HepG2 (cell line): ENCODE measurements around the gene GGACT. TPM values are rescaled to one million over a fixed set of nuclear protein-coding genes. Genes with fewer than 3 reads are reported as not detected.

ENCODE experiments used
- ATF1 ChIP-seq: IDR thresholded peaks from 2 replicates; pipeline ENCODE4 v1.6.1; 2016; ENCODE audit warnings: mild to moderate bottlenecking, control low read depth
- ATRX ChIP-seq: sonication (generic); formaldehyde crosslinking; IDR thresholded peaks from 2 replicates; pipeline ENCODE4 v1.4.0; 2020; ENCODE audit warnings: missing genetic modification reagents, borderline replicate concordance
- BCL6 ChIP-seq: IDR thresholded peaks from 2 replicates; pipeline ENCODE4 v1.6.1; 2016; ENCODE audit warnings: missing genetic modification reagents, missing compliant biosample characterization
- BRD4 ChIP-seq: sonication (generic); formaldehyde crosslinking; IDR thresholded peaks from 2 replicates; pipeline ENCODE4 v1.4.0; 2020; ENCODE audit warnings: missing genetic modification reagents
- CEBPB ChIP-seq: IDR thresholded peaks from 2 replicates; pipeline ENCODE4 v1.6.1; 2011; ENCODE audit warnings: low read depth, low read length, improper control_type of control experiment, borderline replicate concordance
- GFI1 ChIP-seq: sonication (generic); formaldehyde crosslinking; IDR thresholded peaks from 2 replicates; pipeline ENCODE4 v1.5.0; 2020; ENCODE audit warnings: missing genetic modification reagents, mild to moderate bottlenecking, borderline replicate concordance
- HDAC2 ChIP-seq: sonication (generic); formaldehyde crosslinking; IDR thresholded peaks from 2 replicates; pipeline ENCODE4 v1.4.0; 2020; ENCODE audit warnings: missing genetic modification reagents
- HDAC6 ChIP-seq: fragments of 200-600 bp; sonication (generic); IDR thresholded peaks from 2 replicates; pipeline ENCODE4 v1.7.0; 2017; ENCODE audit warnings: mild to moderate bottlenecking, antibody characterized with exemption, low read length, low read depth
- HNRNPL ChIP-seq: fragments of 200-400 bp; formaldehyde crosslinking; IDR thresholded peaks from 2 replicates; pipeline ENCODE4 v1.6.1; 2017; ENCODE audit warnings: mild to moderate bottlenecking, low read depth, low read length
- KDM5B ChIP-seq: sonication (generic); formaldehyde crosslinking; IDR thresholded peaks from 2 replicates; pipeline ENCODE4 v1.4.0; 2020; ENCODE audit warnings: missing genetic modification reagents, mild to moderate bottlenecking, borderline replicate concordance
- MAFF ChIP-seq: IDR thresholded peaks from 2 replicates; pipeline ENCODE4 v1.6.1; 2011; ENCODE audit warnings: low read depth, low read length, improper control_type of control experiment
- MED1 ChIP-seq: sonication (generic); formaldehyde crosslinking; IDR thresholded peaks from 2 replicates; pipeline ENCODE4 v1.4.0; 2020; ENCODE audit warnings: missing genetic modification reagents
- MXD4 ChIP-seq: IDR thresholded peaks from 2 replicates; pipeline ENCODE4 v1.6.1; 2016; ENCODE audit warnings: mild to moderate bottlenecking, missing biosample characterization, missing genetic modification reagents
- PHF21A ChIP-seq: sonication (generic); formaldehyde crosslinking; IDR thresholded peaks from 2 replicates; pipeline ENCODE4 v1.5.0; 2020; ENCODE audit warnings: mild to moderate bottlenecking, missing genetic modification reagents
- POLR2AphosphoS5 ChIP-seq: IDR thresholded peaks from 2 replicates; pipeline ENCODE4 v1.6.1; 2012; ENCODE audit warnings: low read depth, low read length
- SNAPC5 ChIP-seq: sonication (generic); formaldehyde crosslinking; IDR thresholded peaks from 2 replicates; pipeline ENCODE4 v1.8.1; 2023; ENCODE audit warnings: mild to moderate bottlenecking, missing genetic modification reagents, borderline replicate concordance
- SOX6 ChIP-seq, 2 experiments: fragments of 450-650 bp in 1 of 2; sonication (generic) in 1 of 2; formaldehyde crosslinking in 1 of 2; IDR thresholded peaks; 2 replicates each; pipeline versions ENCODE4 v1.4.0 to v1.6.1; 2017 to 2020; ENCODE audit warnings: antibody characterized with exemption in 1 of 2, mild to moderate bottlenecking in 1 of 2, missing genetic modification reagents in 1 of 2
- STAT6 ChIP-seq: sonication (generic); formaldehyde crosslinking; IDR thresholded peaks from 2 replicates; pipeline ENCODE4 v1.4.0; 2020; ENCODE audit warnings: missing genetic modification reagents, mild to moderate bottlenecking, borderline replicate concordance
- YEATS4 ChIP-seq: sonication (generic); formaldehyde crosslinking; IDR thresholded peaks from 2 replicates; pipeline ENCODE4 v1.4.0; 2020; ENCODE audit warnings: missing genetic modification reagents, borderline replicate concordance
- ZBTB42 ChIP-seq: sonication (generic); formaldehyde crosslinking; IDR thresholded peaks from 2 replicates; pipeline ENCODE4 v1.5.0; 2020; ENCODE audit warnings: mild to moderate bottlenecking, missing genetic modification reagents
- ZNF234 ChIP-seq: sonication (generic); formaldehyde crosslinking; conservative IDR thresholded peaks from 2 replicates; pipeline ENCODE4 v1.5.1; 2020; ENCODE audit warnings: mild to moderate bottlenecking, missing genetic modification reagents
- ZNF362 ChIP-seq: sonication (generic); formaldehyde crosslinking; IDR thresholded peaks from 2 replicates; pipeline ENCODE4 v1.4.0; 2020; ENCODE audit warnings: missing genetic modification reagents, mild to moderate bottlenecking, borderline replicate concordance
- ZNF549 ChIP-seq: sonication (generic); formaldehyde crosslinking; IDR thresholded peaks from 2 replicates; pipeline ENCODE4 v1.5.0; 2020; ENCODE audit warnings: missing genetic modification reagents
- ZNF660 ChIP-seq: sonication (generic); formaldehyde crosslinking; IDR thresholded peaks from 2 replicates; pipeline ENCODE4 v1.5.1; 2020; ENCODE audit warnings: mild to moderate bottlenecking, low read depth, missing genetic modification reagents, borderline replicate concordance
- ZNF816 ChIP-seq: sonication (generic); formaldehyde crosslinking; IDR thresholded peaks from 2 replicates; pipeline ENCODE4 v1.8.0; 2022; ENCODE audit warnings: missing genetic modification reagents, mild to moderate bottlenecking, borderline replicate concordance
- polyA plus RNA-seq, 8 experiments: library from polyadenylated mRNA; depleted of rRNA in 3 of 8; stranded (reverse) in 7 of 8; unstranded in 1 of 8; fragments of >200 nt; fragmentation: Illumina TruSeq in 4 of 8; extraction: Trizol in 4 of 8; gene quantifications; 2 replicates each; pipeline versions ENCODE4 v1.2.1 to v1.2.3, GENCODE V29; 2011 to 2016; ENCODE audit warnings: low read depth in 4 of 8, missing spikeins in 1 of 8, mixed read lengths in 1 of 8; ENCODE audit not compliant: insufficient read depth in 1 of 8
- total RNA-seq, 5 experiments: library from RNA; depleted of rRNA; stranded (reverse); fragments of >200 nt; fragmentation: Illumina TruSeq; extraction: Trizol; gene quantifications; 2 replicates each; pipeline ENCODE4 v1.2.3, GENCODE V29; 2016; ENCODE audit warnings: low read depth in 1 of 5
- TF ChIP-seq, protein P1 (sequence below): fragments of 450-650 bp; IDR thresholded peaks from 2 replicates; pipeline ENCODE4 v1.6.1; 2017

The GGACT gene
- total and polyA plus RNA-seq, 2 of the 13 experiments (the other 11 are each of a cell fraction or from before 2014, with no cell fraction given): 1.7 to 1.9 TPM

- TF ChIP-seq ZNF362 (CRISPR knock-in tag) (peak; percentile 83; the same call in 1 of the 2 replicates), KDM5B (peak; percentile 42; the same call in 1 of the 2 replicates), HDAC6 (no peak), STAT6 (CRISPR knock-in tag) (0 out of 2 replicates have a peak, but pooled peaks have one; percentile 56), SNAPC5 (CRISPR knock-in tag) (no peak), MAFF (no peak), SOX6 (IDR thresholded peaks at IDR 0.05) (no peak), SOX6 (CRISPR knock-in tag; IDR thresholded peaks at IDR 0.05) (peak; percentile 49), BRD4 (CRISPR knock-in tag) (no peak), BCL6 (peak; percentile 76), POLR2AphosphoS5 (no peak), MXD4 (CRISPR knock-in tag) (peak; percentile 24; the same call in 1 of the 2 replicates), ATF1 (CRISPR knock-in tag) (no peak), CEBPB (no peak), YEATS4 (CRISPR knock-in tag) (0 out of 2 replicates have a peak, but pooled peaks have one; percentile 45), ZNF816 (CRISPR knock-in tag) (no peak), MED1 (CRISPR knock-in tag) (peak; percentile 76), HDAC2 (CRISPR knock-in tag) (peak; percentile 83), ATRX (CRISPR knock-in tag) (no peak), ZNF234 (CRISPR knock-in tag) (no peak), ZBTB42 (CRISPR knock-in tag) (no peak), GFI1 (CRISPR knock-in tag) (peak; percentile 57; the same call in 1 of the 2 replicates), PHF21A (CRISPR knock-in tag) (peak; percentile 48; the same call in 1 of the 2 replicates), ZNF549 (CRISPR knock-in tag) (no peak), HNRNPL (0 out of 2 replicates have a peak, but pooled peaks have one; percentile 32), ZNF660 (CRISPR knock-in tag) (no peak)
- TF ChIP-seq, protein P1, sequence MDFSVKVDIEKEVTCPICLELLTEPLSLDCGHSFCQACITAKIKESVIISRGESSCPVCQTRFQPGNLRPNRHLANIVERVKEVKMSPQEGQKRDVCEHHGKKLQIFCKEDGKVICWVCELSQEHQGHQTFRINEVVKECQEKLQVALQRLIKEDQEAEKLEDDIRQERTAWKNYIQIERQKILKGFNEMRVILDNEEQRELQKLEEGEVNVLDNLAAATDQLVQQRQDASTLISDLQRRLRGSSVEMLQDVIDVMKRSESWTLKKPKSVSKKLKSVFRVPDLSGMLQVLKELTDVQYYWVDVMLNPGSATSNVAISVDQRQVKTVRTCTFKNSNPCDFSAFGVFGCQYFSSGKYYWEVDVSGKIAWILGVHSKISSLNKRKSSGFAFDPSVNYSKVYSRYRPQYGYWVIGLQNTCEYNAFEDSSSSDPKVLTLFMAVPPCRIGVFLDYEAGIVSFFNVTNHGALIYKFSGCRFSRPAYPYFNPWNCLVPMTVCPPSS: no peak
Measured at GRCh38 chr13:100543872-100544602, 44.6 kb downstream of the GGACT start (continued).
